ENCODE data around the gene CIP2A. TPM values are rescaled to one million over a fixed set of nuclear protein-coding genes. Genes with fewer than 3 reads are reported as not detected.

Gene CIP2A
- total RNA-seq, 4 donors from 2014 or later, result 2.7 to 5.7 (median 5.3) TPM

GRCh38 chr3:108527109-108527508, 62.1 kb downstream of the CIP2A start:
- no peaks in the 10 kb centered on the region for H3K9me3 ChIP-seq
- no peak for DNase-seq (ENCODE audit: low spot score in 2 of 2)
- H3K27ac ChIP-seq, result no peak overlapping the region
- TF ChIP-seq POLR2A (IDR thresholded peaks at IDR 0.05) (no peak), EP300 (IDR thresholded peaks at IDR 0.05) (no peak)
- TF ChIP-seq, protein P1, sequence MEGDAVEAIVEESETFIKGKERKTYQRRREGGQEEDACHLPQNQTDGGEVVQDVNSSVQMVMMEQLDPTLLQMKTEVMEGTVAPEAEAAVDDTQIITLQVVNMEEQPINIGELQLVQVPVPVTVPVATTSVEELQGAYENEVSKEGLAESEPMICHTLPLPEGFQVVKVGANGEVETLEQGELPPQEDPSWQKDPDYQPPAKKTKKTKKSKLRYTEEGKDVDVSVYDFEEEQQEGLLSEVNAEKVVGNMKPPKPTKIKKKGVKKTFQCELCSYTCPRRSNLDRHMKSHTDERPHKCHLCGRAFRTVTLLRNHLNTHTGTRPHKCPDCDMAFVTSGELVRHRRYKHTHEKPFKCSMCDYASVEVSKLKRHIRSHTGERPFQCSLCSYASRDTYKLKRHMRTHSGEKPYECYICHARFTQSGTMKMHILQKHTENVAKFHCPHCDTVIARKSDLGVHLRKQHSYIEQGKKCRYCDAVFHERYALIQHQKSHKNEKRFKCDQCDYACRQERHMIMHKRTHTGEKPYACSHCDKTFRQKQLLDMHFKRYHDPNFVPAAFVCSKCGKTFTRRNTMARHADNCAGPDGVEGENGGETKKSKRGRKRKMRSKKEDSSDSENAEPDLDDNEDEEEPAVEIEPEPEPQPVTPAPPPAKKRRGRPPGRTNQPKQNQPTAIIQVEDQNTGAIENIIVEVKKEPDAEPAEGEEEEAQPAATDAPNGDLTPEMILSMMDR (IDR thresholded peaks at IDR 0.05), result no peak
- no peak overlapping the region for H3K4me3 ChIP-seq
- H3K36me3 ChIP-seq, result no peaks in the 10 kb centered on the region
- H3K27me3 ChIP-seq, result no peaks in the 10 kb centered on the region
- H3K4me1 ChIP-seq, result no peaks in the 10 kb centered on the region

DNA sequence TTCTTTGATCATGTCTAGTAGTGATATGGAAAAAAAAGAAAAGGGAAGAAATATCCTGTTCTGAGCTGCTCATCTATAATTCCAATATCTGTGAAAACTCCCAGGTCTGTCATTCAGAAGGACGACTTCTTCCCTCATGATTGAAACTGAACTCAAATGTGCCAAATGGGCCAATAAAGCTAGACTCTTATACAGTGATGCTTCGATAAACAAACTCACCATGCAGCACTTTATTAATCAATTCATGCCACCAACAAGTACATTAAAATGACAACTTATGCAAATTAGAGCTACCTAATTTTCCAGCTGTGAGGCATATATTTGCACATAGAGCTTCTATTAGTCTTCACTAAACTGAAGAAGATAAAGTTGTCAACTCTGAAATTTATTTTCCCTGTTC, 63.3 kb downstream of the CIP2A start:
- Histone ChIP-seq H3K9me3 (no peaks in the 10 kb centered on the region), H3K4me1 (no peaks in the 10 kb centered on the region), H3K4me3 (no peak overlapping the region), H3K27ac (no peak overlapping the region), H3K36me3 (no peaks in the 10 kb centered on the region), H3K27me3 (no peaks in the 10 kb centered on the region)
- TF ChIP-seq EP300 (IDR thresholded peaks at IDR 0.05), result no peak
- TF ChIP-seq, protein P1 (IDR thresholded peaks at IDR 0.05), result no peak
- TF ChIP-seq POLR2A (IDR thresholded peaks at IDR 0.05), result no peak
- no peak for DNase-seq (ENCODE audit: low spot score in 2 of 2)
- WGBS, 2 donors, result 96 to 99% methylated on average over 2 of the region's 2 CpGs

DNA sequence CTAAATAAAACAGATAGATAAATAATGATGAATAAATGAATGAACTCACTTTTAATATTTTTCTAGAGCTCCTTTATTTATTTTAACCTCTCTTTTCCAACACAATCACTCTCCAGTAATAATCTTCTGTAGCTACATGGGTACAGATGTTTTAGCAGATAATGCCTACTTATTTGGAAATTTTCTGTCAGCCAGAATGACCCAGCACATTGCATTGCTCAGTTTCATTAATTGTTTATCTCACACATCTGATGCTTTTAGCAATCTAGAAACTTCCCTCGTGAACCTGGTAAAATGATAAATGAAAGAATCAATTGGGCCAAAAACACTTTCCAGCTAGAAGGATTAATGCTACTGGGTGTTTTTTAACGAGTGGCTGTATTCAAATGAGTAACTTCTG, 64.0 kb downstream of the CIP2A start:
- Histone ChIP-seq H3K4me1 (no peaks in the 10 kb centered on the region), H3K27ac (no peak overlapping the region), H3K4me3 (no peak overlapping the region), H3K27me3 (no peaks in the 10 kb centered on the region), H3K36me3 (no peaks in the 10 kb centered on the region), H3K9me3 (no peaks in the 10 kb centered on the region)
- TF ChIP-seq EP300 (IDR thresholded peaks at IDR 0.05) (no peak), POLR2A (IDR thresholded peaks at IDR 0.05) (no peak)
- TF ChIP-seq, protein P1 (IDR thresholded peaks at IDR 0.05), result no peak
- 82 to 88% methylated on average over 2 of the region's 2 CpGs for WGBS, 2 donors
- no peak for DNase-seq (ENCODE audit: low spot score in 2 of 2)

- TF ChIP-seq EP300 (IDR thresholded peaks at IDR 0.05) (no peak), POLR2A (IDR thresholded peaks at IDR 0.05) (no peak)
- TF ChIP-seq, protein P1 (IDR thresholded peaks at IDR 0.05), result no peak
- H3K4me3 ChIP-seq, result no peak overlapping the region
- H3K9me3 ChIP-seq, result no peaks in the 10 kb centered on the region
- no peak overlapping the region for H3K27ac ChIP-seq
- H3K4me1 ChIP-seq, result no peaks in the 10 kb centered on the region
- no peaks in the 10 kb centered on the region for H3K36me3 ChIP-seq
- H3K27me3 ChIP-seq, result no peaks in the 10 kb centered on the region
- WGBS, 2 donors, result 12 to 15% methylated on average over 2 of the region's 2 CpGs
- no peak for DNase-seq (ENCODE audit: low spot score in 2 of 2)
Measured at GRCh38 chr3:108524537-108524936, 64.7 kb downstream of the CIP2A start.

- no peak overlapping the region for H3K4me3 ChIP-seq
- no peak for DNase-seq (ENCODE audit: low spot score in 2 of 2)
- no peak overlapping the region for H3K27ac ChIP-seq
- H3K36me3 ChIP-seq, result no peaks in the 10 kb centered on the region
- TF ChIP-seq EP300 (IDR thresholded peaks at IDR 0.05) (no peak), POLR2A (IDR thresholded peaks at IDR 0.05) (no peak)
- TF ChIP-seq, protein P1 (IDR thresholded peaks at IDR 0.05), result no peak
- 59 to 81% methylated on average over 1 of the region's 1 CpG for WGBS, 2 donors
- H3K27me3 ChIP-seq, result no peaks in the 10 kb centered on the region
- H3K9me3 ChIP-seq, result no peaks in the 10 kb centered on the region
- no peaks in the 10 kb centered on the region for H3K4me1 ChIP-seq
Measured at GRCh38 chr3:108518895-108519294, 70.3 kb downstream of the CIP2A start.
